ENCODE measurements around the gene TRMT61A. TPM values are rescaled to one million over a fixed set of nuclear protein-coding genes. Genes with fewer than 3 reads are reported as not detected.

TRMT61A gene
- total and polyA plus RNA-seq, 2 of the 13 experiments (the other 11 are each of a cell fraction or from before 2014, with no cell fraction given) = 6.5 to 13.6 TPM

DNA sequence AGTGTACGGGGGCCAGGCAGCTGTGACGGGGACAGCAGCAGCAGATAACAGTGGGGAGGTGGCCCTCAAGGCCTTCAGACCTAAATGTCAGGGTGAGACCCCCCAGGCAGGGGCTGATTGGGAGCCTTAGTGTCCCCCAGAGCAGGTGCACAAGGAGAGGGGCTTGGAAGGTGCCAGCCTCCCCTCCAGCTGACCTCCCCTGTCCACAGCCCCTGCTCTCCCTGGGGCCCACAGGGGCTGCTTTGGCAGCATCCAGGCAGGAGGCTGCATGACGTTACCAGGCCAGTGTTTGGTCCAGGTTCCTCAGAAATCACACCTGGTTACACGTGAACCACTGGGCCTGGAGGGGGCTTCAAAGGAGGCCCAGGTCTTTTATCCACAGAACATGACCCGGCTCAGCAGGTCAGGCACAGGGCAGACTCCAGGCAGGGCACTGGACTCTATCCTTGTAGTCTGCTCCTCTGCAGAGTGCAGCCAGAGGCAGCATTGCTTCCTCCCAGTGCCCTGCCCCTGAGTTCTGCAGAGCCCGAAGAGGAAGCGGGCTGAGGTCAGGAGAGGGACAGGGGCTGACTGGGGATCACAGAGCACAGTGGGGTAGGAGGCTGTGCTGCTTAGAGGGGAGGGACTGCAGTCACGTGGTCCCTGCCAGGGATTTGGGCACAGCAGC lies 2.6 kb upstream of the TRMT61A start (continued):
- TF ChIP-seq, protein P1, sequence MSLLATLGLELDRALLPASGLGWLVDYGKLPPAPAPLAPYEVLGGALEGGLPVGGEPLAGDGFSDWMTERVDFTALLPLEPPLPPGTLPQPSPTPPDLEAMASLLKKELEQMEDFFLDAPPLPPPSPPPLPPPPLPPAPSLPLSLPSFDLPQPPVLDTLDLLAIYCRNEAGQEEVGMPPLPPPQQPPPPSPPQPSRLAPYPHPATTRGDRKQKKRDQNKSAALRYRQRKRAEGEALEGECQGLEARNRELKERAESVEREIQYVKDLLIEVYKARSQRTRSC (CRISPR knock-in tag; IDR thresholded peaks at IDR 0.05; ENCODE audit: low read depth) = no peak
- TF ChIP-seq, protein P2, sequence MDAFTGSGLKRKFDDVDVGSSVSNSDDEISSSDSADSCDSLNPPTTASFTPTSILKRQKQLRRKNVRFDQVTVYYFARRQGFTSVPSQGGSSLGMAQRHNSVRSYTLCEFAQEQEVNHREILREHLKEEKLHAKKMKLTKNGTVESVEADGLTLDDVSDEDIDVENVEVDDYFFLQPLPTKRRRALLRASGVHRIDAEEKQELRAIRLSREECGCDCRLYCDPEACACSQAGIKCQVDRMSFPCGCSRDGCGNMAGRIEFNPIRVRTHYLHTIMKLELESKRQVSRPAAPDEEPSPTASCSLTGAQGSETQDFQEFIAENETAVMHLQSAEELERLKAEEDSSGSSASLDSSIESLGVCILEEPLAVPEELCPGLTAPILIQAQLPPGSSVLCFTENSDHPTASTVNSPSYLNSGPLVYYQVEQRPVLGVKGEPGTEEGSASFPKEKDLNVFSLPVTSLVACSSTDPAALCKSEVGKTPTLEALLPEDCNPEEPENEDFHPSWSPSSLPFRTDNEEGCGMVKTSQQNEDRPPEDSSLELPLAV (CRISPR knock-in tag; conservative IDR thresholded peaks at IDR 0.05; ENCODE audit: low read depth) = no peak
- TF ChIP-seq PHB2 (IDR thresholded peaks at IDR 0.05; ENCODE audit: partially characterized antibody) = no peak
- peak; percentile 36; the same call in 1 of the 2 replicates for TF ChIP-seq SOX5 (CRISPR knock-in tag; IDR thresholded peaks at IDR 0.05; ENCODE audit: borderline replicate concordance)
- TF ChIP-seq, protein P3, sequence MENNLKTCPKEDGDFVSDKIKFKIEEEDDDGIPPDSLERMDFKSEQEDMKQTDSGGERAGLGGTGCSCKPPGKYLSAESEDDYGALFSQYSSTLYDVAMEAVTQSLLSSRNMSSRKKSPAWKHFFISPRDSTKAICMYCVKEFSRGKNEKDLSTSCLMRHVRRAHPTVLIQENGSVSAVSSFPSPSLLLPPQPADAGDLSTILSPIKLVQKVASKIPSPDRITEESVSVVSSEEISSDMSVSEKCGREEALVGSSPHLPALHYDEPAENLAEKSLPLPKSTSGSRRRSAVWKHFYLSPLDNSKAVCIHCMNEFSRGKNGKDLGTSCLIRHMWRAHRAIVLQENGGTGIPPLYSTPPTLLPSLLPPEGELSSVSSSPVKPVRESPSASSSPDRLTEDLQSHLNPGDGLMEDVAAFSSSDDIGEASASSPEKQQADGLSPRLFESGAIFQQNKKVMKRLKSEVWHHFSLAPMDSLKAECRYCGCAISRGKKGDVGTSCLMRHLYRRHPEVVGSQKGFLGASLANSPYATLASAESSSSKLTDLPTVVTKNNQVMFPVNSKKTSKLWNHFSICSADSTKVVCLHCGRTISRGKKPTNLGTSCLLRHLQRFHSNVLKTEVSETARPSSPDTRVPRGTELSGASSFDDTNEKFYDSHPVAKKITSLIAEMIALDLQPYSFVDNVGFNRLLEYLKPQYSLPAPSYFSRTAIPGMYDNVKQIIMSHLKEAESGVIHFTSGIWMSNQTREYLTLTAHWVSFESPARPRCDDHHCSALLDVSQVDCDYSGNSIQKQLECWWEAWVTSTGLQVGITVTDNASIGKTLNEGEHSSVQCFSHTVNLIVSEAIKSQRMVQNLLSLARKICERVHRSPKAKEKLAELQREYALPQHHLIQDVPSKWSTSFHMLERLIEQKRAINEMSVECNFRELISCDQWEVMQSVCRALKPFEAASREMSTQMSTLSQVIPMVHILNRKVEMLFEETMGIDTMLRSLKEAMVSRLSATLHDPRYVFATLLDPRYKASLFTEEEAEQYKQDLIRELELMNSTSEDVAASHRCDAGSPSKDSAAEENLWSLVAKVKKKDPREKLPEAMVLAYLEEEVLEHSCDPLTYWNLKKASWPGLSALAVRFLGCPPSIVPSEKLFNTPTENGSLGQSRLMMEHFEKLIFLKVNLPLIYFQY (CRISPR knock-in tag; IDR thresholded peaks at IDR 0.05; ENCODE audit: borderline replicate concordance) = peak; percentile 75; the same call in 1 of the 2 replicates
- TF ChIP-seq RBFOX2 (IDR thresholded peaks at IDR 0.05; ENCODE audit: low read depth, low read length) = no peak
- TF ChIP-seq, protein P4, sequence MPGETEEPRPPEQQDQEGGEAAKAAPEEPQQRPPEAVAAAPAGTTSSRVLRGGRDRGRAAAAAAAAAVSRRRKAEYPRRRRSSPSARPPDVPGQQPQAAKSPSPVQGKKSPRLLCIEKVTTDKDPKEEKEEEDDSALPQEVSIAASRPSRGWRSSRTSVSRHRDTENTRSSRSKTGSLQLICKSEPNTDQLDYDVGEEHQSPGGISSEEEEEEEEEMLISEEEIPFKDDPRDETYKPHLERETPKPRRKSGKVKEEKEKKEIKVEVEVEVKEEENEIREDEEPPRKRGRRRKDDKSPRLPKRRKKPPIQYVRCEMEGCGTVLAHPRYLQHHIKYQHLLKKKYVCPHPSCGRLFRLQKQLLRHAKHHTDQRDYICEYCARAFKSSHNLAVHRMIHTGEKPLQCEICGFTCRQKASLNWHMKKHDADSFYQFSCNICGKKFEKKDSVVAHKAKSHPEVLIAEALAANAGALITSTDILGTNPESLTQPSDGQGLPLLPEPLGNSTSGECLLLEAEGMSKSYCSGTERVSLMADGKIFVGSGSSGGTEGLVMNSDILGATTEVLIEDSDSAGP (CRISPR knock-in tag; IDR thresholded peaks at IDR 0.05; ENCODE audit: borderline replicate concordance) = peak; percentile 64; the same call in 1 of the 2 replicates
- TF ChIP-seq ZBTB7B (CRISPR knock-in tag; IDR thresholded peaks at IDR 0.05) = peak; percentile 62
- TF ChIP-seq HNRNPL (IDR thresholded peaks at IDR 0.05; ENCODE audit: low read depth, low read length) = 0 out of 2 replicates have a peak, but pooled peaks have one; percentile 28
- 0 out of 2 replicates have a peak, but pooled peaks have one; percentile 21 for TF ChIP-seq ZNF274 (CRISPR knock-in tag; IDR thresholded peaks at IDR 0.05)
- TF ChIP-seq PHF21A (CRISPR knock-in tag; IDR thresholded peaks at IDR 0.05) = peak; percentile 57; the same call in 1 of the 2 replicates
- TF ChIP-seq, protein P5, sequence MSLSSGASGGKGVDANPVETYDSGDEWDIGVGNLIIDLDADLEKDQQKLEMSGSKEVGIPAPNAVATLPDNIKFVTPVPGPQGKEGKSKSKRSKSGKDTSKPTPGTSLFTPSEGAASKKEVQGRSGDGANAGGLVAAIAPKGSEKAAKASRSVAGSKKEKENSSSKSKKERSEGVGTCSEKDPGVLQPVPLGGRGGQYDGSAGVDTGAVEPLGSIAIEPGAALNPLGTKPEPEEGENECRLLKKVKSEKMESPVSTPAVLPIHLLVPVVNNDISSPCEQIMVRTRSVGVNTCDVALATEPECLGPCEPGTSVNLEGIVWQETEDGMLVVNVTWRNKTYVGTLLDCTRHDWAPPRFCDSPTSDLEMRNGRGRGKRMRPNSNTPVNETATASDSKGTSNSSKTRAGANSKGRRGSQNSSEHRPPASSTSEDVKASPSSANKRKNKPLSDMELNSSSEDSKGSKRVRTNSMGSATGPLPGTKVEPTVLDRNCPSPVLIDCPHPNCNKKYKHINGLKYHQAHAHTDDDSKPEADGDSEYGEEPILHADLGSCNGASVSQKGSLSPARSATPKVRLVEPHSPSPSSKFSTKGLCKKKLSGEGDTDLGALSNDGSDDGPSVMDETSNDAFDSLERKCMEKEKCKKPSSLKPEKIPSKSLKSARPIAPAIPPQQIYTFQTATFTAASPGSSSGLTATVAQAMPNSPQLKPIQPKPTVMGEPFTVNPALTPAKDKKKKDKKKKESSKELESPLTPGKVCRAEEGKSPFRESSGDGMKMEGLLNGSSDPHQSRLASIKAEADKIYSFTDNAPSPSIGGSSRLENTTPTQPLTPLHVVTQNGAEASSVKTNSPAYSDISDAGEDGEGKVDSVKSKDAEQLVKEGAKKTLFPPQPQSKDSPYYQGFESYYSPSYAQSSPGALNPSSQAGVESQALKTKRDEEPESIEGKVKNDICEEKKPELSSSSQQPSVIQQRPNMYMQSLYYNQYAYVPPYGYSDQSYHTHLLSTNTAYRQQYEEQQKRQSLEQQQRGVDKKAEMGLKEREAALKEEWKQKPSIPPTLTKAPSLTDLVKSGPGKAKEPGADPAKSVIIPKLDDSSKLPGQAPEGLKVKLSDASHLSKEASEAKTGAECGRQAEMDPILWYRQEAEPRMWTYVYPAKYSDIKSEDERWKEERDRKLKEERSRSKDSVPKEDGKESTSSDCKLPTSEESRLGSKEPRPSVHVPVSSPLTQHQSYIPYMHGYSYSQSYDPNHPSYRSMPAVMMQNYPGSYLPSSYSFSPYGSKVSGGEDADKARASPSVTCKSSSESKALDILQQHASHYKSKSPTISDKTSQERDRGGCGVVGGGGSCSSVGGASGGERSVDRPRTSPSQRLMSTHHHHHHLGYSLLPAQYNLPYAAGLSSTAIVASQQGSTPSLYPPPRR (CRISPR knock-in tag; IDR thresholded peaks at IDR 0.05; ENCODE audit: borderline replicate concordance) = peak; percentile 52; the same call in 1 of the 2 replicates
- peak; percentile 44; the same call in 1 of the 2 replicates for TF ChIP-seq ZBTB20 (CRISPR knock-in tag; IDR thresholded peaks at IDR 0.05; ENCODE audit: borderline replicate concordance, low read depth)
